AG10803 (cell line): ENCODE results near the gene DYNC1H1.
A peak's percentile ranks its signal among the peaks of the same experiment; 100 is the strongest.
"Not testable (repeated sequence)": the region's sequence is repeated elsewhere in the genome, so short reads cannot be mapped to it uniquely, and the experiment has no call there.

Experiments
- DNase-seq: peaks from one replicate; pipeline ENCODE4 v3.0.0; 2010; ENCODE audit warnings: low read depth
- H3K4me3 ChIP-seq: 2 replicates; pipeline ENCODE4 v1.5.1; 2011; ENCODE audit warnings: mild to moderate bottlenecking, low read length, control low read depth
- TF ChIP-seq, protein P1 (sequence below): conservative IDR thresholded peaks from 2 replicates; pipeline ENCODE4 v1.5.1; 2011; ENCODE audit warnings: mild to moderate bottlenecking, low read length, control low read depth, inconsistent platforms

DYNC1H1 gene

DNA sequence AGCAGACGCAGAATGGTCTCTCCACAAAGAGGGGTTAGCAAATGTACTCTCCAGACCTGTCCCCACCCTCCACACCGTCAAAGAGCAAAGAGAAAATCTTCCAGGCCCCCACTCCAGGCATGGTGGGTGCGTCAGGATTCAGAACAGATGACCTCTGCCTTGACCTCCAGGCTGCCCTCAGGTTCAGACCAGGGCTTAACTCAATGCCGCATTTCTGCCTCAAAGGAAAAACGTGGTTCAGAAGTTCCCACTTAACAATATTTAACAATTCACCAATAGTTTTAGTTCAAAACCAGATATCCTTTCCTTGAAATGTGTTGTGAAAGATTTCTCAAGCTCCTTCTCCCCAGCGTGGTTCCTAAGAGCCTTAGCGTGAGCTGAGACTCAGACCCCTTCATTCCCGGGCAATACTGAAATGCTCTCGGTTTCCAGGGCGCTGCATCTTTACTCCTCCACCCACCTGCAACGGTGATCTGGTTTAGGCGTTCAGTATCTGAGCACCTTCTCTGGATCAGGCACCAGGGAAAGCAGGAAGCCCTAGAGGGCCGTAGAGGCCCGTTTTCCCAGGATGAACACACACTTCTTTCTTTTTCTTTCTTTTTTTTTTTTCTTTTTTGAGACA lies 99.5 kb downstream of the DYNC1H1 start:
- TF ChIP-seq, protein P1, sequence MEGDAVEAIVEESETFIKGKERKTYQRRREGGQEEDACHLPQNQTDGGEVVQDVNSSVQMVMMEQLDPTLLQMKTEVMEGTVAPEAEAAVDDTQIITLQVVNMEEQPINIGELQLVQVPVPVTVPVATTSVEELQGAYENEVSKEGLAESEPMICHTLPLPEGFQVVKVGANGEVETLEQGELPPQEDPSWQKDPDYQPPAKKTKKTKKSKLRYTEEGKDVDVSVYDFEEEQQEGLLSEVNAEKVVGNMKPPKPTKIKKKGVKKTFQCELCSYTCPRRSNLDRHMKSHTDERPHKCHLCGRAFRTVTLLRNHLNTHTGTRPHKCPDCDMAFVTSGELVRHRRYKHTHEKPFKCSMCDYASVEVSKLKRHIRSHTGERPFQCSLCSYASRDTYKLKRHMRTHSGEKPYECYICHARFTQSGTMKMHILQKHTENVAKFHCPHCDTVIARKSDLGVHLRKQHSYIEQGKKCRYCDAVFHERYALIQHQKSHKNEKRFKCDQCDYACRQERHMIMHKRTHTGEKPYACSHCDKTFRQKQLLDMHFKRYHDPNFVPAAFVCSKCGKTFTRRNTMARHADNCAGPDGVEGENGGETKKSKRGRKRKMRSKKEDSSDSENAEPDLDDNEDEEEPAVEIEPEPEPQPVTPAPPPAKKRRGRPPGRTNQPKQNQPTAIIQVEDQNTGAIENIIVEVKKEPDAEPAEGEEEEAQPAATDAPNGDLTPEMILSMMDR, result no peak
- no peak overlapping the region for H3K4me3 ChIP-seq
- no peak for DNase-seq

- H3K4me3 ChIP-seq, DNase-seq: not testable (repeated sequence)
These were observed 100.2 kb downstream of the DYNC1H1 start for GRCh38 chr14:102064590-102064989.

DNA sequence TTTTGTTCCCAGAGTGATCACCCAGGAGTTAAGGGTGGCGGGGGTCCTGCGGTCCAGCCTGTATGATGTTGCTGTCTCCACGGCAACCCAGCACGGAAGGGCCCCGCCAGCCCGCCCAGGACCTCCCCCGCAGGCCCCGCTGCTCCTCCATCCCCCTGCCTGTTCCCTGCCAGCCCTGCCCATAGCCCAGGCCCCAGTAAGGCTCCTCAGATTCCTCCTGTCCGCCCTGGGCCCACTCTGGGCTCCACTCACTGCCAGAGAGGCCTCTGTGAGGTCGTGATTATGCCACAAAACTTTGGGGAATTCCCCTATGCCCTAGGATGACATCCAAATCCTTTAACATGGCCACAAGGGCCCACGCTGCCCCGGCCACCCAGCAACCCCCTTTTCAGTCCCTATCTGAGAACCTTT lies 101.7 kb downstream of the DYNC1H1 start:
- TF ChIP-seq, protein P1, result no peak
- H3K4me3 ChIP-seq, result no peak overlapping the region
- DNase-seq, result no peak

DNA sequence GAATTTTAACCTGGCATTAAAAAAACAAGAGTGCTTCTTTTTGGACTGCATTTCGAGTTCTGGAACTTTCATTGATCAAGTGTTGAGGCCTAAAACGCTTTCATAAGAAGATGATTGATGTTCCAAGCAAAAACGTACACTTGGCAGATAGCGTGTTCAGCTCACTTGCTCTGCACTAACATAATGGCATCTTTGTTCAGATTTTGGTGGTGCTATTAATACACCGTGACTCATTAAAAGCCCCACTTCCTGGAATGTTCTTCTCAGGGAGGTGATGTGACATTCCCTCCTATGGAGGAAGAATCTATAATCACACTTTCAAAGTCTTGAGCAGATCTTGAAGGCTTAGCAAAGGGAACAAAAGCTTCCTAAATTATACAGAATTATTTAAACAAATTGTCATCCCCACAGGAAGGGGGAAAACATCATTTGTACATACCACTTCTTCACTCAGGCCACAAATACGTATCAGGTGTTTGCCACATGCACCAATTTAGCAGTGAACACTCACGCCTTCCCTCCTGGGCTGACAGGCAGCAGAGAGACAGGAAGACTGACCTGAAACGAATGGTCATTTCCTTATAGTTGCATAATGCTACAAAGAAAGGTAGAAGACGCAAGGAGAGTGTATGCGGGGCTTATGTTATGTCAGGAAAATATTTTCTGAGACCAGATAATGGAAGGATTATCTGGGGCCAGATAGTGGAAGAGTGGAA lies 107.1 kb downstream of the DYNC1H1 start:
- peak; percentile 54 for DNase-seq
- TF ChIP-seq, protein P1, result no peak

DNA sequence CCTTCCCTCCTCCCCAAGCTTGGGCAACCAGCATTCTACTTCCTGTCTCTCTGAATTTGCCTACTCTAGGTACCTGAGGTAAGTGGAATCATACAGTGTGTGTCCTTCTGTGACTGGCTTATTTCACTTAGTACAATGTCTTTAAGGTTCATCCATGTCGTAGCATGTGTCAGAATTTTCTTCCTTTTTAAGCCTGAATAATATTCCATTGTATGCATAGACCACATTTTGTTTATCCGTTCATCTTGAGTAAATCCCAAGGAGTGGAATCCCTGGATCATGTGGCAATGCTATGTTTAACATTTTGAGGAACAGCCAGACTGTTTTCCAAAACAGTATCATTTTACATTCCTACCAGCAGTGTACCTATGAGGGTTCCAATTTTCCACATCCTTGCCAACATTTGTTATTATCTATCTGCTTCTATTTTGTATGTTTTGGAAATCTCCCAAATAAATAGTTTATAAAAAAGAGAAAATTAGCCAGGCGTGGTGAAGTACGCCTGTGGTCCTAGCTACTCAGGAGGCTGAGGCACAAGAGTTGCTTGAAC lies 110.1 kb downstream of the DYNC1H1 start:
- TF ChIP-seq, protein P1, result no peak
- DNase-seq, result no peak
- H3K4me3 ChIP-seq, result no peak overlapping the region

More for the DNA sequence above, 107.1 kb downstream of the DYNC1H1 start:
- H3K4me3 ChIP-seq, result no peak overlapping the region

GRCh38 chr14:102075155-102075554 lies 110.8 kb downstream of the DYNC1H1 start:
- TF ChIP-seq, protein P1, result no peak
- DNase-seq, result no peak
- no peak overlapping the region for H3K4me3 ChIP-seq

DNA sequence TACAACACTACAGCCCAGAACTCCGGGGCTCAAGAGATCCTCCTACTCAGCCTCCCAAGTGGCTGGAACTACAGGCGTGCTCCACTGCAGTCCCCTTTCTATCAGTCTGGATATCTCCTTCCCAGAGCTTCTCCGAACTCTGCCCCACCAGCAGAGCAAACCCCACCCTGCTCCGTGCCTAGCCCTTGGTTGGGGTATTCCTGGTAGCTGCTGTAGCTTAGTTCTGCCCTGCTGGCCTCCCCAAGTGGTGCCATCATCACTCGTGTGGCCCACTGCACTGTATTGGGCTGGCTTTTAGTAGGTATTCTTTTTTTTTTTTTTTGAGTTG lies 113.0 kb downstream of the DYNC1H1 start:
- TF ChIP-seq, protein P1, result no peak
- no peak overlapping the region for H3K4me3 ChIP-seq
- no peak for DNase-seq

GRCh38 chr14:102078361-102078791 lies 114.0 kb downstream of the DYNC1H1 start:
- not testable (repeated sequence) for H3K4me3 ChIP-seq, DNase-seq
